Thoracic aorta (tissue), 2 donors: ENCODE data around the gene BBS7. TPM values are rescaled to one million over a fixed set of nuclear protein-coding genes. Genes with fewer than 3 reads are reported as not detected.

Experiments used
- ATAC-seq: fragments of 150-250 bp; one replicate; pipeline ENCODE4 v1.8.0; 2017; ENCODE audit warnings: low read depth; ENCODE audit not compliant: insufficient number of reproducible peaks, low FRiP score
- DNase-seq: peaks from one replicate; pipeline ENCODE4 v3.0.0-alpha.2; 2020; ENCODE audit warnings: low spot score
- H3K27ac ChIP-seq, 2 donors: fragments of 200-600 bp; sonication (generic); 1 replicate in 1 of 2; 2 replicates in 1 of 2; pipeline ENCODE4 v1.5.1; 2016; ENCODE audit warnings: mild to moderate bottlenecking in 2 of 2, moderate library complexity in 2 of 2
- H3K27me3 ChIP-seq: fragments of 200-600 bp; sonication (generic); replicated peaks from 2 replicates; pipeline ENCODE4 v1.6.0; 2016; ENCODE audit warnings: mild to moderate bottlenecking; ENCODE audit not compliant: insufficient read depth
- H3K36me3 ChIP-seq: fragments of 200-600 bp; sonication (generic); one replicate; pipeline ENCODE4 v1.5.1; 2016
- H3K4me1 ChIP-seq, 2 donors: fragments of 200-600 bp; sonication (generic); 1 replicate in 1 of 2; 2 replicates in 1 of 2; pipeline versions ENCODE4 v1.5.1 to v1.6.0; 2016; ENCODE audit warnings: low read depth in 2 of 2, mild to moderate bottlenecking in 1 of 2; ENCODE audit not compliant: control insufficient read depth in 1 of 2
- H3K4me3 ChIP-seq: fragments of 200-600 bp; sonication (generic); 2 replicates; pipeline ENCODE4 v1.5.1; 2016; ENCODE audit warnings: mild to moderate bottlenecking
- H3K9me3 ChIP-seq: fragments of 200-600 bp; sonication (generic); 2 replicates; pipeline ENCODE4 v1.5.1; 2016
- total RNA-seq, 2 donors: library from RNA; depleted of rRNA; stranded (reverse); fragments of >200 nt; gene quantifications; one replicate each; pipeline versions ENCODE4 v1.1.0 to v1.2.3, GENCODE V29; 2016
- TF ChIP-seq, protein P1 (sequence below): fragments of 200-600 bp; sonication (generic); IDR thresholded peaks from one replicate; pipeline ENCODE4 v1.5.1; 2019; ENCODE audit warnings: antibody characterized with exemption

Gene BBS7
- total RNA-seq, 2 donors from 2014 or later, result 10.2 to 13.8 TPM

DNA sequence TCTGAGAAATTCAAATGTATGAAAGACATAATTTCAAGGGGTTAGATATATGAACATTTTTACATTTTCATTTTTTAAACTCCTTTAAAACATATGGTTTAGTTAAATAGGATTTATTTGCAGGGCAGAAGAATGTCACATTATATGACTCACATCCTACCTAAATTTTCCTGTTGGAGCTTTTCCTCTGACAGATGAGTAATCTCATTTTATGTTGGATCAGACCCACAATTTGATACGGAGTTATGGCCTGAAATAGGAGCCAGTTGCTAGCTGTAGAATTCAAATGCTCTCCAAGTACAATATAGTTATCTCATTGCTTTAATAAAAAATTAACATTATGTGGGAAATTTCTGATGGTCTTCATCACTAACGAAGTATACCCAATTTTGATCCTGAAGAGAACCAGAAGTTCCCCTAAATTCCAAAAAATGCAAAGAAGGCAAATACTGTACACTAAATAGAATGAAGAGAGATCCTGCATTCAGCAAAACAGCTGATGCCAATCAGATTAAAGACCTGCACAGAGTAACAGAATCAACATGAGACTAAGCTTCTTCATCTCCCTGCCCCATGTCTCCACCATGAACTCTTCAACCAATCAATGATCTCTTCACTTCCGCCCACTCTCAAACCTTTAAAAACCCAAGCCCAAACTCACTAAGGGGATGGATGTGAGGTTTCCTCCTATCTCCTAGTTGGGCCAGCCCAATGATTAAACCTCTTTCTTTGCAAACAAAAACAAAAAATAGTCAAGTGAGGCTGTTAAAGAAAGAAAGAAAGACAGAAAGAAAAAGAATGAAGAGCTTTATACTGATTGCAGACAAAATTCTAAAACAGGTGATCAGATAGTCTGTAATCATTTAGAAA lies 80.1 kb downstream of the BBS7 start:
- no peak for DNase-seq
- ATAC-seq, result no peak
- Histone ChIP-seq H3K4me3 (no peak overlapping the region), H3K4me1 (no peaks in the 10 kb centered on the region), H3K27ac (no peak overlapping the region), H3K9me3 (no peaks in the 10 kb centered on the region), H3K36me3 (no peaks in the 10 kb centered on the region), H3K27me3 (no peaks in the 10 kb centered on the region)
- TF ChIP-seq, protein P1, sequence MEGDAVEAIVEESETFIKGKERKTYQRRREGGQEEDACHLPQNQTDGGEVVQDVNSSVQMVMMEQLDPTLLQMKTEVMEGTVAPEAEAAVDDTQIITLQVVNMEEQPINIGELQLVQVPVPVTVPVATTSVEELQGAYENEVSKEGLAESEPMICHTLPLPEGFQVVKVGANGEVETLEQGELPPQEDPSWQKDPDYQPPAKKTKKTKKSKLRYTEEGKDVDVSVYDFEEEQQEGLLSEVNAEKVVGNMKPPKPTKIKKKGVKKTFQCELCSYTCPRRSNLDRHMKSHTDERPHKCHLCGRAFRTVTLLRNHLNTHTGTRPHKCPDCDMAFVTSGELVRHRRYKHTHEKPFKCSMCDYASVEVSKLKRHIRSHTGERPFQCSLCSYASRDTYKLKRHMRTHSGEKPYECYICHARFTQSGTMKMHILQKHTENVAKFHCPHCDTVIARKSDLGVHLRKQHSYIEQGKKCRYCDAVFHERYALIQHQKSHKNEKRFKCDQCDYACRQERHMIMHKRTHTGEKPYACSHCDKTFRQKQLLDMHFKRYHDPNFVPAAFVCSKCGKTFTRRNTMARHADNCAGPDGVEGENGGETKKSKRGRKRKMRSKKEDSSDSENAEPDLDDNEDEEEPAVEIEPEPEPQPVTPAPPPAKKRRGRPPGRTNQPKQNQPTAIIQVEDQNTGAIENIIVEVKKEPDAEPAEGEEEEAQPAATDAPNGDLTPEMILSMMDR, result no peak

DNA sequence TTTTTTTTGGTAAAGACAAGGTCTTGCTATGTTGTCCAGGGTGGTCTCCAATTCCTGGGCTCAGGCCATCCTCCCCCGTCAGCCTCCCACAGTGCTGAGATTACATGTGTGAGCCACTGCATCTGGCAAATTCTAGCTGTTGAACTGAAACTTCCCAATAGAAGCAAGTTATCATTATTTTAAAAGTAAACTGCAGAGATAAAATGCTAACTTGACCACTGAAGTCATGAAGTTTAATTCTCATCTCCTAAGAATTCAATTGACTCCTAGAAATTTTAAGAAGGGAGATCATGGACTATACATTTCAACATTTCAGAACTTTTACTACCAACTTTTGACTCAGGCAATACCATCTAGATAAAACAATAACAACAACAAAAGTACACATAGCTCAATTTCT lies 80.8 kb downstream of the BBS7 start:
- TF ChIP-seq, protein P1, result no peak
- Histone ChIP-seq H3K36me3 (no peaks in the 10 kb centered on the region), H3K4me3 (no peak overlapping the region), H3K27me3 (no peaks in the 10 kb centered on the region), H3K4me1 (no peaks in the 10 kb centered on the region), H3K27ac (no peak overlapping the region), H3K9me3 (no peaks in the 10 kb centered on the region)
- no peak for ATAC-seq
- DNase-seq, result no peak

DNA sequence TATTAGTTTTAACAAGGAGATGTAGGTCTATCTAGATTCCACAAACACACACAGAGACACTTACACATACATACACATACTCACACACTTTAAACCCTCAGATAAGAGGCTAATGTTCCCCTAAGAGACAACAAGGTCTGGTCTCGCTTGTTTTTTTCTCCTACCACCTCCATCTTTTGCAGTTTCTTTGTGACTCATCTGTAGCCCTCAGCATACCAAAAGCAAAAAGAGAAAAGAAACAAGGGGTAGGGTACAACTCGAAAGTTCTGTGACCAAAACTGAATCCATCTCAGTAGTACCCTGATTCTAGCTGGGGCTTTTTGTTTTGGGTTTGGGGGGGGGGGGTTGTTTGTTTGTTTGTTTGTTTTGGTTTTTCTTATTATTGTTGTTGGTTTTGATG lies 81.4 kb downstream of the BBS7 start:
- Histone ChIP-seq H3K4me3 (no peak overlapping the region), H3K4me1 (no peaks in the 10 kb centered on the region), H3K9me3 (no peaks in the 10 kb centered on the region), H3K27me3 (no peaks in the 10 kb centered on the region), H3K27ac (no peak overlapping the region), H3K36me3 (no peaks in the 10 kb centered on the region)
- ATAC-seq (no peak), DNase-seq (no peak)
- TF ChIP-seq, protein P1, result no peak

- no peaks in the 10 kb centered on the region for H3K27me3 ChIP-seq
- no peaks in the 10 kb centered on the region for H3K9me3 ChIP-seq
- H3K36me3 ChIP-seq, result no peaks in the 10 kb centered on the region
- DNase-seq (no peak), ATAC-seq (no peak)
- H3K4me3 ChIP-seq, result no peak overlapping the region
- no peak overlapping the region for H3K27ac ChIP-seq
- TF ChIP-seq, protein P1, result no peak
- H3K4me1 ChIP-seq, result no peaks in the 10 kb centered on the region
These were observed 84.1 kb downstream of the BBS7 start for GRCh38 chr4:121786221-121786620.

DNA sequence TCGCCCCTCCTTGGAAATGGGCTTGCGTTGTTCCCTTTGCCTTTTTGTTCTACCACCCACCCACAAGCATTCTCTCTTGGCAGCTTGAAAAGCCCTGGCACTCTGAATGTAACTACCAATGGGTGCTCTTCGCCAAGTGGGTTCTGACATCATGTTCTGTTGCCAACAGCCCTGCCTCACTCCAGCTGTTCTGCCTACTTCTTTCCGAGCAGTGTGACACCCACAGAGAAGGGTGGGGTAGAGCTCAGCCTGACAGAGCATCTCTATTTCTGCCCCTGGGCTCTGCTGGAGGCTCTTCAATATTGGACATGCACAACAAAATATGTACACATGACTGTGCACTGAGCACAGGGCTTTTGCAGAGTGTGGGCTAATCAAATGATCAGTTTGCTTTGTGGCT lies 84.8 kb downstream of the BBS7 start:
- DNase-seq (no peak), ATAC-seq (no peak)
- Histone ChIP-seq H3K9me3 (no peaks in the 10 kb centered on the region), H3K4me3 (no peak overlapping the region), H3K27me3 (no peaks in the 10 kb centered on the region), H3K27ac (no peak overlapping the region), H3K36me3 (no peaks in the 10 kb centered on the region), H3K4me1 (no peaks in the 10 kb centered on the region)
- TF ChIP-seq, protein P1, result no peak
